Fibroblast of skin of scalp (primary cell): ENCODE data around the gene PIK3R5.

ENCODE experiments used
- DNase-seq: peaks from one replicate; pipeline ENCODE4 v3.0.0-alpha.2; 2013

Gene PIK3R5

GRCh38 chr17:8829036-8829941 lies 136.2 kb downstream of the PIK3R5 start:
- DNase-seq: no peak
